GM19035 (cell line): Measurements from ENCODE around the gene SLCO1A2.
"Not testable (repeated sequence)": the region's sequence is repeated elsewhere in the genome, so short reads cannot be mapped to it uniquely, and the experiment has no call there.

Source experiments
- ATAC-seq: cut with Tn5 transposase; IDR thresholded peaks from one replicate; pipeline ENCODE4 v1.9.1; 2021; ENCODE audit not compliant: unreplicated experiment

The SLCO1A2 gene, protein sequence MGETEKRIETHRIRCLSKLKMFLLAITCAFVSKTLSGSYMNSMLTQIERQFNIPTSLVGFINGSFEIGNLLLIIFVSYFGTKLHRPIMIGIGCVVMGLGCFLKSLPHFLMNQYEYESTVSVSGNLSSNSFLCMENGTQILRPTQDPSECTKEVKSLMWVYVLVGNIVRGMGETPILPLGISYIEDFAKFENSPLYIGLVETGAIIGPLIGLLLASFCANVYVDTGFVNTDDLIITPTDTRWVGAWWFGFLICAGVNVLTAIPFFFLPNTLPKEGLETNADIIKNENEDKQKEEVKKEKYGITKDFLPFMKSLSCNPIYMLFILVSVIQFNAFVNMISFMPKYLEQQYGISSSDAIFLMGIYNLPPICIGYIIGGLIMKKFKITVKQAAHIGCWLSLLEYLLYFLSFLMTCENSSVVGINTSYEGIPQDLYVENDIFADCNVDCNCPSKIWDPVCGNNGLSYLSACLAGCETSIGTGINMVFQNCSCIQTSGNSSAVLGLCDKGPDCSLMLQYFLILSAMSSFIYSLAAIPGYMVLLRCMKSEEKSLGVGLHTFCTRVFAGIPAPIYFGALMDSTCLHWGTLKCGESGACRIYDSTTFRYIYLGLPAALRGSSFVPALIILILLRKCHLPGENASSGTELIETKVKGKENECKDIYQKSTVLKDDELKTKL

DNA sequence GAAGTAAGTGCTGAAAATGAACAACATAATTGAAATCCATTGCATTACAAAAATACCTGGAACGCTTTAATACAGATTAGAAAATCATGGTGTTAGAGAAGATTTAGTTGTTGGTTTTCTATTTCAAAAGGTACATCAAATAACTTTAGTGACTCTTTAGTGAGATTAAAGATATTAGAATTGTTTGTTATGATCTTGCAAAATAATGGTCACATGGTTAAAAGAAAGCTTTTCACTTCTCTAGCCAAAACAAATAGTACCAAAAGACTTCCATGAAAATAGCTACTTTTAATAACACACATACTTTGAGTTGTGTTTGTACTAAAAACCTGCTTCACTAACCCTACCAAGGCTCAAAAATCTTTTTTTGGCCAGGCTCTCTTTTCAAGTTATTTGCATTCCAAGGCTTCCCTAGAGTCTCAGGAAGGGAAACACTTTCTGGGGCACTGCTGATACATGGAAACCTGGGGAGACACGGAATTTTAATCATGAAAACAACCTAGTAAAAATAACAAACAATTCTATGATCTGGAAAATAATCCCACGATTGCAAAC, at the start of gene SLCO1A2:
TSS of gene SLCO1A2 (minus strand) at position 147 of the 555 bp plus-strand sequence. CDS start 270 bp downstream, outside the sequence.
- ATAC-seq: no peak

DNA sequence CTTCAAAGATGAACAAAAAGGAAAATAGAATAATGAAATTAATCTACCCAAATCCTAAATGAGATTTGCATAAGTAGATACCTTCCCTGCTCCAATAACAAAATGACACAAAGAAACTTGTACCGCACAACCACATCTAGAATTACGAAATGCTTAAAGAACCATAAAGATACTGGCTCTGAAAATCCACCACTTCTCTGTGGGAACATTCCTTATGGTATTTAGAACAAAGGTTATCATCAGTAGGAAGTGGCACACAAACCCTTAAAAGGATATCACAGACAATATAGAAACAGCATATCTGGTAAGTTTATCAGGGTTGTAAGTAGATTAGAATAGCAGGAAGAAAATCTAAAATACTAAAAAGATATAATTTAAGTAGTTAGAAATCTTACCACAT, 49.5 kb upstream of the SLCO1A2 start:
- no peak for ATAC-seq

DNA sequence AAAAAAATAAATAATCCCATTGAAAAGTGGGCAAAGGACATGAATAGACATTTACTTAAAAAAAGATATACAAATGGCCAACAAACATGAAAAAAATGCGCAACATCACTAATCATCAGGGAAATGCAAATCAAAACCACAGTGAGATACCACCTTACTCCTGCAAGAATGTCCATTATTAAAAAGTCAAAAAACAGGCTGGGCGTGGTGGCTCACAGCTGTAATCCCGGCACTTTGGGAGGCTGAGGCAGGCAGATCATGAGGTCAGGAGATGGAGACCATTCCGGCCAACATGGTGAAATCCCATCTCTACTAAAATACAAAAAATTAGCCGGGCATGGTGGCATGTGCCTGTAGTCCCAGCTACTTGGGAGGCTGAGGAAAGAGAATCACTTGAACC, 46.6 kb upstream of the SLCO1A2 start:
- ATAC-seq: not testable (repeated sequence)

DNA sequence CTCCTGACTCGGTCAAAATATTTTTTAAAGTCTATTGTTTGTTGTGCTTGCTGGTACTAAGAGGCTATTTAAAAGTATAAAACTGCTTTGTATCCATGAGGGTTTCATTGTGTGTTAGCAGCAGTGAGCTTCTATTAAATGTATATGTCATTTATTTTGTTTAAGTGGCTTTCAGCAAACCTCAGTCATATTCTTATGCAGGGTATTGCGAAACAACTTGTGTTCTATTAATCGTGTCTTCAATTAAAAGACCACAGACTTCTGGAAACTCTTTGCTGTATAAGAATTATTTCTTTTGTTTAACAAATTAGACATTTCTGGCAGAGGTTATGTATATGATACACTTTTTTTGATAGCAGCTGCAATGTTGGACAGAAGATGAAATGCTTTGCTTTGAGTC, 44.5 kb upstream of the SLCO1A2 start:
- no peak for ATAC-seq

DNA sequence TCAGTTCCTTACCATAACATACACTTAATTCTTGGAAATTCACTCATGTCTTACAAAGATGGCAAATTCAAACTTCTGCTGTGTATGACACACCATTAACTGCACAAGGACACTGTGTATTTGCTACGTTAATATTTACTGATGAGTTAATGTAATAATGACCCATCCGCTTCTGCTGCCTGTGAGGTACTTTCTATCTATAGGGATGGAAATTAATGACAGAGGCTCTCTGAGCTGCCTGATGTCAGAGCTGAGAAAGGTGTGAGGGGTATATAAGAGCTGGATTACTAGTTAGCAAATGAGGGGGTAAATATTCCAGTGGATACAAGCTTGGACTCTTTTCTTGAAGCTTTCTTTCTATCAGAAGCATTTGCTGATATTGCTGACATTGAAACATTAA, 37.9 kb upstream of the SLCO1A2 start, which contains the start of gene IAPP:
TSS of gene IAPP (plus strand) at position 301 of the 400 bp plus-strand sequence. CDS start 450 bp downstream, outside the sequence.
- ATAC-seq: no peak

DNA sequence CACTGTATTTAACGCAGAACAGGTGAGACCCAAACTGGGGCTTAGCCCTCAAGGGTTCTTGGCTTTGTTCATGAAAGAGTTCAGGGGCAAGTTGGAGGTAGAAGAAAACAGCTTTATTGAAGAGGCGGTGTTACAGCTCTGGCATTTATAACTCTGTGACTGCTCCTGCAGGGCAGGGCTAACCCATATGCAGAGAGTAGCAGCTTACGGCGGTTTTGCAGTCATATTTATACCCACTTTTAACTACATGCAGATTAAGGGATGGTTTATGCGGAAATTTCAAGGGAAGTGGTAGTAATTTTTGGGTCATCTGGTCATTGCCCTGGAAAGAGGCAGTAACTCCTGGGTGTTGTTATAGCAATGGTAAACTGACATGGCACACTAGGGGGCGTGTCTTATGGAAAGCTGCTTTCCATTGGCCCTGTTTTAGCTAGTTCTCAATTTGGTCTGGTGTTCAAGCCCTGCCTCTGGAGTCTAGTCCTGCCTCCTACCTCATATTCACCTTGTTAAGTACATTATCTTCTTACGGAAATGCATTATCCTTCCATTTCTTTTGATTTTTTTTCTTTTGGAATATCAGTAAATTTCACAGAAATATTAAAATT, 36.2 kb upstream of the SLCO1A2 start:
- no peak for ATAC-seq

DNA sequence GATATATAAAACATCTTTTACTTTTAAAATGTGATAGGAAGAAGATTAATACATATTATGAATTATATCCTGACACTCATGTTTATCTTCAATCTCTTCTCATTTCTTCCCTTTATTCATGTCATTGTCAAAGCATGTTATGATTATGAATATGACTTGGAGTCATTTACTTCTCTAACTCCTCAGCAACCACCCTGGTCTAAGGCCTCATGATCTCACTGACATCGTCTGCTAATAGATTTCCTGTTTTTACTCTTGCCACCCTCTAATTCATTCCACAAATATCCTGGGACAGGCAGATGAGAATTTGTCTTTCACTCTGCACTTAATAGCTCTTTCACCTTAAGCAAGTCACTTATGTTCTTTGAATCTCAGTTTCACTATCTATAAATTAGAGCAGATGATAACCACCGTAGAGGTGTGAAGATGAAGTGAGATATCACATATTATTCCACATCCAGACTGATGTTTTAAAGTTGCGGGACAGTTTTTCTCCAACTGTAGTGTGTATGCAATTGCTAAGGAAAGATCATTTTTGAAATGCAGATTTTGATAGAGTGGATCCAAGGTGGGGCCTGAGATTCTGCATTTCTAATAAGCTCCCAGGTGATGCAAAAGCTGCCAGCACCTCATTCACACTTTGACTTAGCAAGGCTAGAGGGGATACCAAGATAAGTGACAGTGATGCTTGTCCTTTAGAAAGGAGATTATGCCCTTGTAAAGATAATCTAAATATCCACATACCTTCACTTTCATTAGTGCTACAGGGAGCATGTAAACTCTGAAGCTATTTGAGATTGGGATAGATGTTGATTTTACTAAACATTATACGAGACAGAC, 34.6 kb upstream of the SLCO1A2 start:
- ATAC-seq: no peak

DNA sequence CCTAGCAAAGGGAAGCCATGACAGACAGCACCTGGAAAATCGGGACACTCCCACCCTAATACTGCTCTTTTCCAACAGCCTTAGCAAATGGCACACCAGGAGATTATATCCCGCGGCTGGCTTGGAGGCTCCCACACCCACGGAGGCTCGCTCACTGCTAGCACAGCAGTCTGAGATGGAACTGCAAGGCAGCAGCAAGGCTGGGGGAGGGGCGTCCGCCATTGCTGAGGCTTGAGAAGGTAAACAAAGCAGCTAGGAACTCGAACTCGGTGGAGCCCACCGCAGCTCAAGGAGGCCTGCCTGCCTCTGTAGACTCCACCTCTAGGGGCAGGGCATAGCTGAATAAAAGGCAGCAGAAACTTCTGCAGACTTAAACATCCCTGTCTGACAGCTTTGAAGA, 25.9 kb upstream of the SLCO1A2 start:
- ATAC-seq: not testable (repeated sequence)

DNA sequence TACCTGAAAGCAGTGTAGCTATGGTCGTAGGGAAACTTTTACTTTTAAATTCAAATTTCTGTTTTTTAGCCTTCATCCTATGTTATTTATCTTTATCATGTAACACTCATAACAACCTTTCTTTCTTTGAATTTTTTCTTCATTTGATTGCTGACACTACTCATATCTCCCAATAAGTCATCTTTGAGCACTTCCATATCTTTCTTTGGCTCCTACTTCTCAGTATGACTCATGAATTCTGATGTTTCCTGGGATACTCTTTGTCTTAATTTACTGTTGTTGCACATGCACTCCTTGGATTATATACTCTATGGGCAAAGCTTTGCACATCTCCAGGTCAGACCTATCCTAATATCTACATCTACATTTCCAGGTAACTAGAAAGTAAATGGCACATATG, 19.9 kb upstream of the SLCO1A2 start:
- ATAC-seq: no peak

DNA sequence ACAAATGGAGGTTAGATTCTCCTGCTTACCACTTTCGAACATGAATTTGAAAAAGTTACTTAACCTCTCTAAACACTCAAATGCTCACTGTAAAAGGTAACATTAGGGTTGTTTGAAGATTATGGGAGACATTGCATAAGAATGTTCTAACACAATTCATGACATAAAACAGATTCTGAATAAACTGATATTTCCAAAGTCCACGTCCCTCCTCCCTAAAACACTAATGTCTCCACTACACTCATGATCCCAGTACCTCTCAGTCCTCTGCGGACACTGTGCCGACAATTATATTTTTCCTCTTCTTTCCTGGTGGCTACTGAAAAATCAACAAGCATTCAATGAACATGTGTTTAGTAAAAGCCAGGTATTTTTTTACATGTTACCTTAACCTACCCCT, 19.2 kb upstream of the SLCO1A2 start:
- ATAC-seq: no peak

DNA sequence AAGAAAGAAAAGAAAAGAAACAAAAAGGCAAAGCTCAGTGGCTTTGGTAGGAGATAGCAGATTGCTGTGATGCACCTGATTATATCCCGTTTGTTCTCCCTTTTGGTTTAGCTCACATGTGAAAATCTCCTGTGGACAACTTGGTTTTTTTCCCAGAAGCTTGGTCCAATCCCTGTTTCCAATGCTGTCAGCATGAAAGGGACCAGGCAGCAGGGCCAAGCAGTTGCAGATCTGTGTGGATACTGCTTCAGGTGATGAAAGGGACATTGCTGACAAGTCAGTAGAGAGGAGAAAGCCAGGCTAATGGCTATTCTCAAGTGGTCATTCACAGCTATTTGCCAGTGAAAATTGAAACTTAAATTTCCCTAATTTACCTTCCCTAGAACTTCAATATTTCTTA, 18.8 kb upstream of the SLCO1A2 start:
- no peak for ATAC-seq

DNA sequence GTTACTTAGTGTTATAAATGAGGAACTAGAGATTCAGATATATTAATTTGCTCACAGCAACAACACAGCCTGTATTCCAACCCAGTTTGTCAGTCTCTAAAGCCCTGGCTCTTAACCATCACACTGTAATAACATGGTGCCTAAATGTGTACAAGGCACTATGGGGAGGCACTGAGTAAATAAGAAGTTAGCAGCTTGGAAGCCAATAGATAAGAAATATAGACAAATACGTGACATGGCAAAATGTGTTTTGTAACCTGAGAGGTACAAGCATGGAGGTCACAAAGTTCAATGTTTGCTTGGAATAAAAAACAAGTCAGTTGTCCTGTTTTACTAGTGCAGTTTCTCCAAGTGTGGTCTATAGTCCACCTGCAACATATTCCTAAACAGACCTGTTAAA, 16.3 kb upstream of the SLCO1A2 start:
- no peak for ATAC-seq

DNA sequence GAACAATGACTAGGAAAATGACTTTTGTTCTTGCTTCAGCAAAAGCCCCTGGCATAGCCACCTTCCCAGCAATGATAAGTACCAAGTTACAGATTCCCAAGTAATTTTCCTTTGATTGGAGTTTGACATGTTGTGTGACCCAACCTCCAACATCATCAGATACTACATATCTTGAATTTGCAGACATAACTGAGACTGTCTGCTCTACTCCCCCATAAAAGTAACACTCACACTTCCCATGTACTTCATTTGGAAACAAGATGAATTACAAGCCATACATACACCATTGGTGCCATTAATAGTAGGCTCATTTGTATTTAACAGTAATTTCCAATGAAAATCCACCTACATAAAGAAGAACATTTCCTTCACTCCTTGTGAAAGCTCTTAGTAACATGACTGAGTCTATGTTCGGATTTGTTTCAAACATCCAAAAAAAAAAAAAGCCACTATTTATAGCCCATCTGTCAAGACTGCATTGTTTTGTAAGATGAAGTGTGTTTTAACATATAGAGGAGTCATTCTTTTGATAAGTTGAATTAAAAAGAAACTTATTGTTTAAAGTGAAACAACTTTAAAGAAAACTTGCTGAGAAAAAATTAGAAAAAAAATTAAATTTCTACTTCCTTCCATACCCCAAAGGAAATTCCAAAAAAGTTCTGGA, 12.0 kb upstream of the SLCO1A2 start:
- no peak for ATAC-seq

DNA sequence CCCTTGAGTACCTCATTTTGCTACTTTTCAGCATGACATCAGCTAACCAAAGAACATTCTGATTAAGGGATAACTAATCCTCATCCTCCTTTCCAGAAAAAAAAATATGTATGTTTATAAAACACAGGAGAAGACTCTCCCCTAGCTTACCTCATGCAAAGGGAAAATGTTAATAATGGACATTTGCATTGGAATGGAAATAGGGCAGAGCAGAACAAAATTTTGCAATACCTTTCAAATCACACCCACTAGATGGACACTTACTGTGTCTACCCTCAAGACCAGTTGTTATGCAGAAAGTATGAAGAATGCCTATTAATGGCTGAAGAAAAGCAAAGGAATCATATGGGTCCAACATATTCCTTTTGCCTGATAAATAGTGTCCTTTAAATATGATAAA, 8.9 kb upstream of the SLCO1A2 start:
- ATAC-seq: no peak

DNA sequence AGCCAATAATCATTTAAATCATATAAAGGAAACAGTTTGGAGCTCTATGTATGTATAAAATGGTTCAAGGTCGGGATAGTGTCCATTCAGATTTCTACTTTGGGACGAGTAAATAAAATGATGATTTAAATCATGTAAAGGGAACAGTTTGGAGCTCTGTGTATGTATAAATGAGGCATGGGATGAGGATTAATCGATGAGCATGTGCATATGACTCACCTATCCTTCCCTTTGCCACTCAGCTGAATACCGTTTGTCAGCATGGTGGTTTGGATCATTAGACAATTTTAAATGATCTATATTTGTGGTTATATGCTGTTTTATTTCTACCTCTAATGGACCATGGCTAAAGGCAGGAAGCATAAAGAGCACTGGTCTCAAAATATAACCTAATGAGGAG, 7.1 kb upstream of the SLCO1A2 start:
- ATAC-seq: no peak

DNA sequence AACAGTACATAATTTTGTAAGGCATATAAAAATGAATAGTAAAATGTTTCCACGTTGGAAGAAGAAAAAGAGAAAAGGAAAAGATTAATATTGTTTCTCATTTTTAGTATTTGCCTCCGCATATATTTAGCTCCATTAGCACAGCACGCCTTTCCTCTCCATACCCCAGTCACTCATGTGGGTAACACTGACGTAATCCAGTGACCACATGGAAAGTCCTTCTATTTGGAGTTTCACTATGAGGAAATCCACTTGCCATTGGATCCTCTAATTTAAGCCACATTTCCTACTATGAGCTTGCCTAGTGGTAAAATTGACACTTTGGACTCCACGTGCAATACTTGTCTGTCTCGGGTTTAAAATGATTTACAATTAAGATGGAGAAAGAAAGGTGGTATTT, 5.7 kb upstream of the SLCO1A2 start:
- no peak for ATAC-seq

DNA sequence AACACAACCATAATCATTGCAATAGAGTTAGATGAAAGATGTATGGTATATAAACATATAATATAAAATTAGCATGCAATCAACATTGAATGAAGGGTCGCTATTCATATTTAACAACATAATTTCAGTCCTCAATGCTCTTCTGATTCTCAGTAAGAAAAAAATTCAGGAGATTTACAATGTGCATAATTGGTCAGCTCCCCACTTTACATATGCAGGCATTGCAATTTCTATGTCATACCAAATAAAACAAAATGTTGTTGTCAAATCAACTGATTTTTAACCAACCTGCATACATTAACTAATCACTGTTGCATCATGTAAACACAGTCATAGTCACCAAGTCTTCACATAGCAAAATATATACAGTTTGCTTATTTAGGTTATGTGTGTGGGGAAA, 5.2 kb upstream of the SLCO1A2 start:
- ATAC-seq: no peak

DNA sequence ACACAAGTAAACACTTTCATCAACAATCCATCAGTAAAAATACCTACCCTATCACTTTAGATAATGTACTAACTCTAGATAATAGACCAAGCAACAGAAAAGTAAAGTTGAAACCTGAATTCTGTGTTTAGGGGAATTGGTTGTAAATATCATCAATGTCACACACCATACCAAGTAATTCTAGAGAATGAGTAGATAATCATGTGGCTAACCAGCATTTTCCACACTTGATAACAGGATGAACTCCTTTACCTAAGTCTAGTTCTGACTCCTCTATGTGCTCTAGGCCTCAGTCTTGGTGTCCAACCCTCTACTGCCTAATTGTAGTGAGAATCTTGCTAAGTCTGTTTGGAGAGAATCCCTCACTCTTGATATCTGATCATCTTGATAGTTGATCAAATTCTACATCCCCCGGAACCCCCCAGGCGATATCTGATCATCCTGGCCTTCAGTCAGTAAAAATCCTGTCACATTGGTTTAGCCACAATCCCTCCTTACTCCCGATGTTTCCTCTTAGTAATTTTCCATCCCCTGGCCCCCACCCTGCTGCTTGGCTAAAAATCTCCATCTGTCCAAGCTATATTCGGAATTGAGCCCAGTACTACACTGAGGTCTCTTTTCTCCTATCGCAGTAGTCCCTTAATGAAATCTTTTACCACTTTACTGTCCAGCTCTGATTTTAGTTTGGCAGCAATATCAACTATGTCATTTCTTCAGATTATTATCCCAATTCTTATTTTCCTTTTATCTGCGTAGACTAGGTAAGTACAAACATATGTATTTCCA, 3.4 kb upstream of the SLCO1A2 start:
- ATAC-seq: no peak

DNA sequence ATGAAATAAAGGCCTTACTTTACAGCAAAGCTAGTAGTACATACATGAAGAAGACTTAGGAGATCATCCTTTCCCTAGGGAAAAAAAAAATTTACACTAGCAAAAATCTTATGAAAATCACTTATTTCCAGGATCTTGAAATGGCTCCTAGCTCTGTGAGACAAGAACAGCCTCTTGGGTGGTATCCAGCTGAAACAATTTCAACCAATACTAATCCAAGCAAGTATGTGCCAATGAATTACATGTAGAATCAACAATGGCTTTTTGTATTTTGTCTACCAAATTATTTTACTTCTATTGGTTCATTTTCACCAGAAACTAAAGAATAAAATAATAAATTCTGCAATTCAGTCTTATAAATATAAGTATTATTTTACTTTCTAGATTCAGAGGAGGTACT, 2.7 kb upstream of the SLCO1A2 start:
- no peak for ATAC-seq

DNA sequence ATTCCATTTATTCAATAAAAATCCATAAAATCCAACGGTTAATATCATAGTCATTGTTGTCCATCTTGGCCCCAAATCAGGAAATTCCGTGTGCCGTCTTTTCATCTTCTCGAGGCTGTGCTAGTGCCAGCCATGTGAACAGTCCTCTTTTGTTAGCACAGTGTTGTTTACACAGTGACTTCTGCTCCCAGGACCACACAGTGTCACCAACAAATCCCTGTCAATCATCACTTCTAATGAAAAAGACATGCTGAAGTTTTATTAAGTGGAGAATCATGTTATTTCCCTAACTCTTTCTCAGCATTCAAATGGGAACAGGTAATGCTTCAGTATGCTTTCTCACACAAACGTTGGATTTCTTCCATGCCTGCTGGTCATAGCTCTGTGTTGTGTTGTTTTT, 1.9 kb upstream of the SLCO1A2 start:
- no peak for ATAC-seq
